ENCODE results near the gene CDK19.

The CDK19 gene

GRCh38 chr6:110693994-110694393 lies 121.3 kb downstream of the CDK19 start:
- no peak for DNase-seq

- DNase-seq, result no peak
Observed at GRCh38 chr6:110693296-110693695, 122.0 kb downstream of the CDK19 start.

GRCh38 chr6:110690916-110691315 lies 124.4 kb downstream of the CDK19 start:
- no peak for DNase-seq

- DNase-seq, result no peak
Observed at GRCh38 chr6:110690106-110690654, 125.1 kb downstream of the CDK19 start.

- no peak for DNase-seq
Observed at GRCh38 chr6:110689275-110689935, 125.9 kb downstream of the CDK19 start.

GRCh38 chr6:110688661-110689268 lies 126.5 kb downstream of the CDK19 start:
- DNase-seq, result no peak

GRCh38 chr6:110687326-110687725 lies 127.9 kb downstream of the CDK19 start:
- DNase-seq, result no peak

- DNase-seq, result no peak
Observed at GRCh38 chr6:110683241-110683640, 132.0 kb downstream of the CDK19 start.

GRCh38 chr6:110682460-110682853 lies 132.8 kb downstream of the CDK19 start:
- peak; percentile 43 for DNase-seq

GRCh38 chr6:110681543-110682459 lies 133.5 kb downstream of the CDK19 start:
- no peak for DNase-seq

- no peak for DNase-seq
Observed at GRCh38 chr6:110676396-110676795, 138.9 kb downstream of the CDK19 start.

GRCh38 chr6:110674096-110674495 lies 141.2 kb downstream of the CDK19 start:
- DNase-seq, result no peak

GRCh38 chr6:110672122-110672521 lies 143.1 kb downstream of the CDK19 start:
- DNase-seq, result no peak

GRCh38 chr6:110671447-110671846 lies 143.8 kb downstream of the CDK19 start:
- DNase-seq, result no peak

GRCh38 chr6:110665600-110665999 lies 149.7 kb downstream of the CDK19 start:
- DNase-seq, result no peak

- no peak for DNase-seq
Observed at GRCh38 chr6:110664933-110665332, 150.3 kb downstream of the CDK19 start.

GRCh38 chr6:110662490-110663211 lies 152.6 kb downstream of the CDK19 start:
- DNase-seq, result no peak

- DNase-seq, result no peak
Observed at GRCh38 chr6:110661414-110661813, 153.9 kb downstream of the CDK19 start.

- no peak for DNase-seq
Observed at GRCh38 chr6:110660066-110660655, 155.1 kb downstream of the CDK19 start.

- DNase-seq, result no peak
Observed at GRCh38 chr6:110658631-110659211, 156.5 kb downstream of the CDK19 start.

- no peak for DNase-seq
Observed at GRCh38 chr6:110656492-110656891, 158.8 kb downstream of the CDK19 start.

- DNase-seq, result no peak
Observed at GRCh38 chr6:110655821-110656220, 159.4 kb downstream of the CDK19 start.
